Renal pelvis (tissue), 4 donors: ENCODE results near the gene FOXC1. TPM values are rescaled to one million over a fixed set of nuclear protein-coding genes. Genes with fewer than 3 reads are reported as not detected.

Source experiments
- DNase-seq: peaks from one replicate; pipeline ENCODE4 v3.0.0-alpha.2; 2013
- polyA plus RNA-seq, 3 donors: library from polyadenylated mRNA; unstranded; fragments of 120-200 nt; gene quantifications; one replicate each; pipeline ENCODE4 v1.2.1, GENCODE V29; 2013; ENCODE audit not compliant: insufficient read length in 3 of 3

Gene FOXC1
- polyA plus RNA-seq, 3 donors, result 74.7 to 77.6 (median 76.7) TPM

GRCh38 chr6:1577896-1578745 is 31.6 kb upstream of the FOXC1 start:
- no peak for DNase-seq

- no peak for DNase-seq
Measured at GRCh38 chr6:1579096-1579495, 30.6 kb upstream of the FOXC1 start.

- DNase-seq, result no peak
Measured at GRCh38 chr6:1580109-1580508, 29.6 kb upstream of the FOXC1 start.

- DNase-seq, result no peak
Measured at GRCh38 chr6:1580585-1580984, 29.1 kb upstream of the FOXC1 start.

- no peak for DNase-seq
Measured at GRCh38 chr6:1581120-1581991, 28.4 kb upstream of the FOXC1 start.

GRCh38 chr6:1584146-1584545 is 25.6 kb upstream of the FOXC1 start:
- no peak for DNase-seq

GRCh38 chr6:1584996-1585668 is 24.6 kb upstream of the FOXC1 start:
- DNase-seq, result no peak

GRCh38 chr6:1585669-1586049 is 24.1 kb upstream of the FOXC1 start:
- DNase-seq, result no peak

- no peak for DNase-seq
Measured at GRCh38 chr6:1586256-1586655, 23.5 kb upstream of the FOXC1 start.

- no peak for DNase-seq
Measured at GRCh38 chr6:1586861-1587450, 22.8 kb upstream of the FOXC1 start.

GRCh38 chr6:1587546-1587945 is 22.2 kb upstream of the FOXC1 start:
- no peak for DNase-seq

GRCh38 chr6:1587977-1588376 is 21.7 kb upstream of the FOXC1 start:
- no peak for DNase-seq

GRCh38 chr6:1589208-1589607 is 20.5 kb upstream of the FOXC1 start:
- no peak for DNase-seq

GRCh38 chr6:1590580-1590979 is 19.1 kb upstream of the FOXC1 start:
- DNase-seq, result no peak

GRCh38 chr6:1591243-1591642 is 18.5 kb upstream of the FOXC1 start:
- no peak for DNase-seq

- no peak for DNase-seq
Measured at GRCh38 chr6:1591926-1592325, 17.8 kb upstream of the FOXC1 start.

- no peak for DNase-seq
Measured at GRCh38 chr6:1592852-1593251, 16.9 kb upstream of the FOXC1 start.

- DNase-seq, result no peak
Measured at GRCh38 chr6:1593286-1593957, 16.3 kb upstream of the FOXC1 start.

- no peak for DNase-seq
Measured at GRCh38 chr6:1593958-1594314, 15.8 kb upstream of the FOXC1 start.

GRCh38 chr6:1594445-1595200 is 15.1 kb upstream of the FOXC1 start:
- no peak for DNase-seq
